Tibial nerve (tissue), 3 donors: ENCODE results near the gene ZNF69.
"Not testable (repeated sequence)": the region's sequence is repeated elsewhere in the genome, so short reads cannot be mapped to it uniquely, and the experiment has no call there.

Experiments used
- CTCF ChIP-seq, 5 experiments: fragments of 200-600 bp in 3 of 5; fragments of 450-650 bp in 2 of 5; sonication (generic) in 3 of 5; IDR thresholded peaks; one replicate each; pipeline ENCODE4 v1.5.1; 2016 to 2019; ENCODE audit warnings: antibody characterized with exemption in 5 of 5, mild to moderate bottlenecking in 3 of 5, moderate library complexity in 2 of 5
- POLR2A ChIP-seq, 2 donors: fragments of 450-650 bp; IDR thresholded peaks; one replicate each; pipeline ENCODE4 v1.6.1; 2017; ENCODE audit warnings: antibody characterized with exemption in 2 of 2, mild to moderate bottlenecking in 2 of 2, moderate library complexity in 2 of 2

GRCh38 chr19:11914417-11915051 is 27.0 kb downstream of the ZNF69 start:
- TF ChIP-seq POLR2A, CTCF (IDR thresholded peaks at IDR 0.05): not testable (repeated sequence)
